NOMO-1 treated with dmso at 0.1 percent for 144 hours (cell line): ENCODE data around the gene ALDH1L1.
"Not testable (repeated sequence)": the region's sequence is repeated elsewhere in the genome, so short reads cannot be mapped to it uniquely, and the experiment has no call there.

Experiments
- DNase-seq: peaks from one replicate; lab custom pipeline; 2025; ENCODE audit not compliant: unreplicated experiment; lab: John Stamatoyannopoulos, UW

Gene ALDH1L1

DNA sequence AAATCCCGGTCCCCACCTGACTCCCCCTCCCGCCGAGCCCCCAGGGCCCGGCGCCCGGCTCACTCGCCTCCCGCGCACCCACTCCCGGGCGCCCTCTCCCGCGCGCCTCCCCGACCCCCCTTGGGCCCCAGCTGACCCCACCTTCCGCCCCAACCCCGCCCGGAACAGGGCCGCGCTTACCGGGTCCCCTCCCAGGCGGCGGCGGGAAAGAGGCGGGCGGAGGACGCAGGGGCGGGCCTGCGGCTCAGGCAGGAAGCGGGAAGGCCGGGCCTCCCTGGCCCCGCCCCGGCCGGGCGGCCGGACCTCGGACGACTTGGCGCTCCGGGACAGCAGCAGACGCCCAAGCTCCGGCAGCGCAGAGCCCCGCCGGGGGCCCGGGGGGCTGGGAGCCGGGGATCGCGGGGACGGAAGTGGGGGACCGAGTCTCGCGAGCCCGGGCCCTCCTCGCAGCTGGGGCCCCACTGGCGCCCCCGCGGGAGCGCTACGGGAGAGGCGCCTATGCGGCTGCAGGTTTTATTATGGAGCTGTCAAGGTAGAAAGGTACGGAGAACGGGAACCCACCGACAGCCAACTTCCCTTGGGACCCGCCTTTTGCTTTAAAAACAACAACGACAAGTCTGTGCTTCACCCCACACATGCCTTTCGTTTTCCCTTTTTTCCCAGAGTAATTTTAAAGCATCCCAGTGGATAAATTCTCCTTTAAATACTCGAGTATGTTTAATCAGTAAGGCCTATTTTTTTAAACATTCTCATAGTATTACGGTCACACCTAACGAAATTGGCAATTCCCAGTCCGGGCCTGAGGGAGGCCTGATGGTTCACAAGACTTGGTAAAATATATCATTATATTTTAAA, 96.2 kb downstream of the ALDH1L1 start, which contains the start of gene SLC41A3:
Gene SLC41A3 (minus strand): TSS at position 212 of the 855 bp plus-strand sequence. CDS start 15,905 bp downstream, outside the sequence.
- DNase-seq = peak; percentile 80

DNA sequence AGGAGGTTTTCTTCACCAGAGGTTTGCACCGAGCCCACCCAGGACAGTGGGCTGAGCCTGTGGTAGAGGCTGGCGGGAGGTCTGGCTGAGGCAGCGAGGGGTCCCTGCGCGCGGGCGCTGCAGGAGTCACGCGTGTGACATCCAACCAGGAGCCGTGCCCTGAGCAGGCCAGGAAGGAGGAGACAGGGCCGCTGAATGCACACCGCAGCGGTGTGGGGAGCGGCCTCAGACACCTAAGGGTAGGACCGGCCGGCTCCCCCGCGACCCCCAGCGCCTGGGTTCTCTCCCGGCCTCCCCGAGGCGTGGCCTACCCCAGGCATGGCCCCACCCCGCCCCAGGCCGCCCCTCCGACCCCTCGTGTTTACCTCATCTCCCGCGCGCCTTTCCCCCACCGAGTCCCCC, 96.9 kb downstream of the ALDH1L1 start:
- peak; percentile 25 for DNase-seq

DNA sequence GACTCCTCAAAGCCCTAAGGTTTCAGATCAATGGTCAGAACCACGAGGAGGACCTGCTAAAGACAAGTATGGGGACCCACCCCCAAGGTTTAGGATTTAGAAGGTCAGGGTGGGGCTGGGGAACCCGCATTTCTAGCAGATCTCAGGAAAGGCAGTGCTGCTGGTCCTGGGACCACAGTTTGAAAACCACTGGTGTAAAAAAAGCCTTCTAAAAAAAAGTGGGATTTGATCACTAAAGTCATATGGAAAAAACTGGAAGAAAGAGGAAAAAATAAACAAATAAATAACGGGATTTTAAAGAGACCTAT, 97.3 kb downstream of the ALDH1L1 start:
- DNase-seq = no peak

DNA sequence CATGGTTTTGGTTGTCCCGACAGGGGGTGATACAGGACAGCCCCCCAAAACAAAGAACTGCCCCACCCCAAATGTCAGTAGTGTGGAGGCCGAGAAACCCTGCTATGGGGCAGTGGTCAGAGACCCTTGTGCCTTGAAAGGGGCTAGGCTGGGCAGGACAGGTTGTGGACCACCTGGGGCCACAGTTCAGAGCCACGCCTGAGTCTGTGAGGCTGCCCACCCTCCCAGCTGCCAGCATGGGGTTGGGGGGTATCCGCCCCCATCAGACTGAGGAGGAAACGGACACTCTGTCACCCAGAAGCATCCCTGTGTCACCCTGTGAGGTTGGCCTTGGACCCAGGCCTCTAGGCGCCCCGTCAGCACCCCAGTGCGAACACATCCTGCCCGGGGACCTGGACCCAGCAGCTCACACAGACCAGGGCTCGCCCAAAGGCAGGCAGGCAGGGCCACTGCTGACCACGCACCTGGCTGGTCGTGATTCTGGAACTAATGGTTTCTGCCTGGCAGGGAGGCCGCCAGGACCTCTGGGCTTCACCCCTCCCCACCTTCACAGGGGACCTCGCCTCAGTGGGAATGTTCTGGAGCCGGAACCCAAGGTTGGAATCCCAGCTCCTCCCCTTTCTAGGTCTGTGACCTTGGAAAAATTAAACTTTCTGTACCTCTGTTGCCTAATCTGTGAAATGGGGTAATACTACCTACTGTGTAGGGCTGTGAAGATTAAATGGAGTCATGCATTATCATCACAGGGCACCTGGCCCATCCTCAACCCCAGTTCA, 97.8 kb downstream of the ALDH1L1 start:
- no peak for DNase-seq

DNA sequence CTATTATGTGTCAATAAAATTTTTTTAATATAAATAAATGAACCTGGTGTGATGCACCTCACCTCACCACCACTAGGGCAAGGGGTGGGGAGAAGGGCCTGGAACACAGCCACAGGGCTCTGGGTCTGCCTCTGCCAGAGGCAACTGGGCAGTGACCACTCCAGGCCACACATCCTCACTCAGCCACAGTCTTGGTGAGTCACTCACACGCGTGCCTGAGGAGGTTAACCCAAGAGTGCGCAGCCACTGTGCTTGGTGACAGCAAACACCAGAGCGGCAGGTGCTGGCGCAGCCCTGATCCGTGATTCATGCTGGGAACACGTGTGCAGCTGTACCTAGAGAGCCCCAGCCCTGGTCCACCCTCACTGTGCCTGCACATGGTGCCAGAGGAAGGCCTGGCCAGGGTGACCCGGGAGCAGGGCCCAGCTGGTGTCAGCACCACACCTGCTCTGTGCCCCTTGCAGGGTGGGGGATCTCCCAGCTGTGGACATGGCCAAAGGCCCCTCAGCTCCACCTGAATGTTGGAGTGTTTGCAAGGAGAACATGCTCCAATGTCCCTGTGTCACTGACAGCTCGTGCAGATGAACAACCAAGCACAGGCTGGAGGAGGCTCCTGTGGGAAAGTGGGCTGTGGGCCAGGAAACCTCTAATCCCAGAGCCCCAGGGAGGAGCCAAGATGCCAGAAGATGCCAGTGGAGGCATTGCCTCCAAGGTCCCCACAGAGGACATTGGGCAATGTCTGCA, 98.6 kb downstream of the ALDH1L1 start:
- DNase-seq = no peak

DNA sequence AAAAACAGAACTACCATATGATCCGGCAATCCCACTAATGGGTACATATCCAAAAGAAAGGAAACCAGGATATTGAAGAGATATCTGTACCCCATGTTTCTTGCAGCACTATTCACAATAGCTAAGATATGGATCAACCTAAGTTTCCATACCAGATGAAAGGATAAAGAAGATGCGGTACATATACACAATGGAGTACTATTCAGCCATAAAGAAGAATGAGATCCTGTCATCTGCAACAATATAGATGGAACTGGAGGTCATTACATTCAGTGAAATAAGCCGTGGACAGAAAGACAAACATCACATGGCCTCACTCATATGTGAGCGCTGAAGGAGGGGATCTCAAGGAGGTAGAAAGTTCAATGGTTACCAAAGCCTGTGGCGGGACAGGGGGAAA, 99.4 kb downstream of the ALDH1L1 start:
- no peak for DNase-seq

DNA sequence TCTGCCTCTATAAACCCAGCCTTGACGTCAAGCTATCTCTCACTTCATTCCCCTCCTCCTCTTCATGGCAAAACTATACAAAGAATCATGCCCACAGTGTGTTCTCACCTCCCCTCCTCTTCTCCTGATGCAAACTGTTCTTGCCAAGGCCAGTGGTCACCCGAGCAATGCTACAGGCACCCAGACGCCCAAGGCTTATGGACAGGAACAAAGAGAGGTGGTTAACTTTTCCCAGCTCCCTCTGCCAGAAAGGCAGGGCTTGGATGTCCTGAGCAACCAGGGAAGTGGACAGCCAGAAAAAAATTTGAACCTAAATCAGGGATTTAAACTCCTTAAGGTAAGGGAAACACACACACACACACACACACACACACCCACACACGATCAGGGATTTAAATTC, 101.5 kb downstream of the ALDH1L1 start:
- no peak for DNase-seq

DNA sequence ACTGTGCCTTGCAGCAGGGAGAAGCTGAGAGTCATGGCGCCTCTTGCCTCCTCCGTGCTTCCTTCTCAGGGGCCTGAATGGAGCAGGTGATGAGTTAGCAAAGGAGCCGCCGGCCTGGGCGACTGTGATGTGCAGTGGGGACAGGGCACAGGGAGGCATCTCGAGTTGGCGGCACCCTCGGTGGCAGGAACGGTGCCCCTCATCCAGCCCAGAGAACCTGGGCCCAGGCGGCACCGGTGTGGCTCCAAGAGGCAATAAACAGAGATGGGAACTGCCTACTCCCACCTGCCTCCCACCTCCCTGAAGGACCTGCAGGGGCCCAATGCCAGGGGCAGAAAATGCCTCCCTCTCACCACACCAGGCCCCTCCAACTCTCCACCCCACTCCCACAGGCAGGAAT, 102.6 kb downstream of the ALDH1L1 start:
- DNase-seq = no peak

DNA sequence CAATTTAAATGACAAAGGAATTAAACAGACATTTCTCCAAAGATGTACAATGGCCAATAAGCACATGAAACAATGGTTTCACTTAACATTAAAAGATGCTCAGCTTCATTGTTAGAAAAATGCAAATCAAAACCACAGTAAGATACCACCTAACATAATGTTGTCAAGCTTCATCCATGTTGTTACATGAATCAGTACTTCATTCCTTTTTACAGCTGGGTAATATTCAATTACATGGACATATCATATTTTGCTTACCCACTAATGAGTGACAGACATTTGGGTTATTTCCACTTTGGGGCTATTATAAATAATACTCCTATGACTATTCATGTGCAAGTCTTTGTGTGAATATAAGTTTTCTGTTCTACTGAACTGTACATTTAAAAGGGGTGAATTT, 104.2 kb downstream of the ALDH1L1 start:
- no peak for DNase-seq

DNA sequence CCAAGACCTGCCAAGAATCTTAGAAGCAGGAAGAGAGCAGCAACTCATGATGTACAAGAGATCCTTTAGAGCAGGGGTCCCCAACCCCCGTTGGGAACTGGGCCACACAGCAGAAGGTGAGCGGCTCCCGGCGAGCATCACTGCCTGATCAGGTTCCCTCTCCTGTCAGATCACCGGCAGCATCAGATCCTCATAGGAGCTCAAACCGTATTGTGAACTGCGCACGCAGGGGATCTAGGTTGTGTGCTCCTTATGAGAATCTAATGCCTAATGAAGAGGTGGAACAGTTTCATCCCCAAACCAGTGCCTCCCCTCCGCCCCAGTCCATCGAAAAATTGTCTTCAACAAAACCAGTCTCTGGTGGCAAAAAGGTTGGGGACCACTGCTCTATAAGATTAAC, 110.2 kb downstream of the ALDH1L1 start:
- DNase-seq = no peak

DNA sequence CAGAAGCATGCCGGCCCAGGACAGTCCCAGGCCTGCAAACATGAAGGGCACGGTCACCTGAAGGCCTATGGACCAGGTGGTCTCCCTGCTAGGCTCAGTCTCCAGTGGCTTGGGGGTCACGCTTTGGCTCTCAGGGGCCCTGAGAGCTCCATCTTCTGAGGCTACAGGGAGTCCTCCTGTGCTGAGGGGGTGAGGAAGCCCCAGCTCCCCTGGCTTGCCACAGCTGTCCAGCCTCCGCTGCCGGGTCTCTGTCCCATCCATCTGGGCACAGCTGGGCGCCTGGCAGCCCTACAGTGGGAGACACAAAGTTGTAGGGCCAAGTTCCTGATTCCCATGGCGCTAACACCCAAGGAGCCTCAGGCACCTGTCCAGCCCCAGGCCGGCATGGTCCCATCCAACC, 112.4 kb downstream of the ALDH1L1 start:
- DNase-seq = no peak

DNA sequence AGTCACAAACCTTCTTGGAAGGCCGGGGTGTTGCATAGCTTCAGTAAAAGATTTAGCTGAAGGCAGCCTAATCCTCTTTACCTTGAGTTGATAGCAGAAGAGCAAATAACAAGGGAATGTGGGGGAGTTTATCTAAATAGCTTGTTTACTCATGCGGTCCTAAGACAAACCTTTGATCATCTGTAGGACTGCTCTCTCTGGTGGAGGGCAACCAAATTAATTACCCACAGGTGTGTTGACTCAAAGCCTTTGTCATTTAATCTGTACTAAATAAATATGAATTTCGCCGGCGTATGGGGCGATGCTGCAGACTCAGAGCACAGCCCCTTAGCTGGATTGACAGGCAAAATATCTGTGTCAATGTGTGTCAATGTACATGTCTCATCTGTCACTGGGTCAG, 113.7 kb downstream of the ALDH1L1 start:
- not testable (repeated sequence) for DNase-seq

DNA sequence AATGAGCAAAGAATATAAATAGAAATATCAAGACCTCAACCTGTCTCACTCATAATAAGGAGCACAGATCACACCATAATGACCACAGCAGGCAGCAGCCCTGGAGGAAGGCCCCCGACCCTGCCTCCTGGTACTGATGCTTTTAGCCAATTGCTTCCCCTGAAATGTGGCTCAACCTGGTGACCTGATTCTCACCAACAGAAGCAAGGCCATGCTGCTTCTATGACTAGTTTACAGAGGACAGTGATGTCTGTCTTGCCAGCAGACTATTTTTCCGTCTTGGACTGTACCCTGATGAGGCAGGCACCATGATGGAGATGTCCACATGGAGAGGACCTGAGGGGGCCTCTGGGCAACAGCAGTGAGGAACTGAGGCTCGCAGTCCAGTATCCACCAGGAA, 114.5 kb downstream of the ALDH1L1 start:
- DNase-seq = no peak

DNA sequence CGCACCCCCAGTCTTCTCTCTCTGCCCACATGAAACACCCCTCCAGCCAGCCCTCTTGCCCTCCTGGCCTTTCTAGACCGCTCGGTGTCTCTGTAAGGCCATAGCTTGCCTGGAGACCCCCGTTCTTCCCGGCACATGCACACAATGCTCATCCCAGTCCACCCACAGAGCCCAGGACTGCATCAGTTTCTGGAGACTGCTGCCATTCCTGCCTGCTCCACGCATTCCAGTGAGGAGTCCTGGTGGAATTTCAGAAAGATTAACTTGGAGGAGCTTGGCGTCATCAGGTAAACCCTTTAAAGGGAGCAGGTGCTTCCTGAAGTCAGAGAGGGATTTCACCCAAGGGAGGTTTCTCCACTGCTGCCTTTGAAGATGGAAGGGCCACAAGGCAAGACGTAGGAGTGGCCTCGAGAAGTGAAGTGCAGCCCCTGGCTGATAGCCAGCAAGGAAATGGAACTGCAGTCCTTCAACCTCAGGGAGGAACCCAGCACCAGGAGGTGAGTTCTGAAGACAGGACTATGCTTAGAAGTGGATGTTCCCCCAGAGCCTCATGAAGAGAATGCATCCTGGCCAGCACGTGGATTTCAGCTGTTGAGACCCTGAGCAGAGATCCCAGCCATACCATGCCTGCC, 115.6 kb downstream of the ALDH1L1 start:
- no peak for DNase-seq

DNA sequence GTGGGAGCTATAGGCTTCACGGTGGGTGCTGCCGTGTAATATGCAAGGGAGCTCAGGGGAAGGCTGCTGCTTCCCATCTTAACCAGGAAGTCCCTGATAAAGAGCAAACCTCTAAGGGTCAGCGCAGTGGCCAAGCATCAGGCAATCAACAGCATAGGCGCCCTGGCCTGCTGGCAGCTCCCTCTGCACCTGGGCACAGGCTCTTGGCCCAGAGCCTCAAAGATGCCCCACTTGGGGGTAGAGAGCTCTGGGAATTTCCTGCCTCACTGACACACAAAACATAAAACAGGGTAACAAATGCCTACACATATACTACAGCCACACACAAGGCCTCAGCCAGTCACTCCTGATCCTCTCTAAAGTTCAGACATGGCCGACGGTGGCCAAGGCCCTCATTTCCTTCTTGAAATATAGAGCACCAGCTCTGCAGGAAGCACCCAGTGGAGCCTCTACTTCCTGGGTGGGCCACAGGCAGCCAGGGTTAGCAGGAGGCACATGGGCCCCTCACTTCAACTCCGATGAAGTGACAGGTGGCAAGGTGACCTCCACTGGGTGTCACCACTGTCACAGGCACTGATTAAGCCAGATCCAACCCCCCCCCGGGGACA, 116.9 kb downstream of the ALDH1L1 start:
- no peak for DNase-seq

DNA sequence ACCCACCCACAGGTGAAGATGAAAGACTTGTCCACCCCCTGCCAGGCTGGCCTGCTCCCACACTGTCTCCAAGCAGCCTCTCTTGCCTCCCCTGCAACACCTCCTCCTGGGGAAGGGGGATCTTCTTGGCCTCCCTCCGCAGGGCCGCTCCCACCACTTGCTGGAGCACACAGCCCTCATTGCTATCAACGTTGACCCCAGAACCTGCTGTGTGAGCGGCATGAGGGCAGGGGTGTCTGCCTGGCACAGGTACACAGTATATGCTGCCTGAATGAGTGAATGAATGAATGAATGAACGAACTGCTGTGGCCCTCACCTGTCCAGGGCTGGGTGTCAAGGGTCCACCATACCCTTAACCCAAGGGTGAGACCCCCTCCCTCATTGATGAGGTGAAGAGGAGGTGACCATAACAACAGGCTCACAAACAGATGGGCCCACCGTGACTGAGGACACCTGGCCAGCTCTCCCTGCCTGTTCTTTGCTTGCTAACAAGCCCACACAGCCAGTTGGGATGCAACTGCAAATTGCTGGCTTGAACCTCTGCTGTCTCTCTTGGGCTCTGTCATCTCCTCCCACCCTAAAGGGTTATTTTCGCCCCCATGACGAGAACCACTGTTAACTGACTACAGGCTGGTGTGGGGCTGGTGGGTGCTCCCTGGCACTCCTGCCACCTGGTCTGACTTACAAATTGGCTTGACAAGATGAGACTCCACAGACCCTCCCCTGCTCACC, 118.9 kb downstream of the ALDH1L1 start:
- DNase-seq = no peak

DNA sequence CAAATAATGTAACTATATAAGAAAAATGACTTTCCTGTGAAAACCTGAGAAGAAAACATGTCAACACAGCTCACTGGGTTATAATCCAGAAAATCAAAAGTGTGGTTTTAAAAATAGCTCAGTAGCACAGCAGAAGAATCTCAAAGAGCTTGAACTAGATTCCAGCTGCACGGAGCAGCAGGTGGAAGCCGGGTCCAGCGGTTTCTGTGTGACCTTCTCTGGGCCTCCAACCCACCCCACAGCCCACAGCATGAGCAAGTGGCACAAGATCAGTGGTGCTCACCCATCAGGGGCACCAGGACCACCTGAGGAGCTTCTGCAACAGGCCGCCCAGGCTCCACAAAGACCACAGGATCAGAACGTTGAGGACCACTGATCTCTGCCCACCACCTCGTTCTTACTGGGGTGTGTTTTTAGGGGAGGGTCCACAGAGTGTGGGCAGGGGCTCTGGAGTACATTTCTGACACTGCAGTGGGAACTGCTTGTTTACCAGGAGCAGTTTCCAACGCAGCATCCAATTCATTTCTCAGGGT, 119.7 kb downstream of the ALDH1L1 start:
- DNase-seq = no peak

DNA sequence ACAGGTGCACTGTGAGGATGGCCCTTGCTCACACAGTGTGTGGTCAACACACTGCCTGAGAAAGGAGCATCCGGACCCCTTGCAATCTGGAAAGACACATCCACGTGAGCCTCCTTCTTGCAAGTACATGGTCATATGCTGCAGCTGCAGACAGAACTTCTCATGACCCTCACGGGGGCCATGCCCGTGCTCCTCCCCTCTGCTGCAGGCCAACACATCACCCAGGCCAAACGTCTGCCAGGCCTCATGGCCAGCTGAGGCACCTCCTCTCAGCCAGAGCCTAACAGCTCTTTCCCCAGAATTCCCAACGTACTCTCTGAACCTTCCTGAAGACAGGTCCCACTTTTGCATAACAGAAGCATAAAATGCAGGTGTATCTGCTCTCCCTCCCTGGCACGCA, 121.7 kb downstream of the ALDH1L1 start:
- DNase-seq = no peak

DNA sequence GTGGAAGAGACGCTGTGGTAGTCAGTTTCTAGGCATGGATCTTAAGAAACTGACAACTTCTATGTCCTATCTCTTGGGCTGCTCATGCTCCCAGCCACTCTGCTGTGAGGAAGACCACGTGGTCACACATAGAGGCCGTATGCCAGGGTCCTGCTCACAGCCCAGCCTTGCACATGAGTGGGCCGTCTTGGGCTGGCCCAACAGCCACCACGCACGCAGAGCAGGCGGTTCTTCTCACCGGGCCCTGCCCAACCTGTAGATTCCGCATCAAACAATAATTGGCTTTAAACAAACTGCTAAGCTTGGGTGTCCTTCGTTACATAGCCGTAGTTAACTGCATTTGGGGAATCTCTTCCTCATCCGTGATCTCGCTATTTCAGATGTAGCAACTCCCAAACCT, 122.5 kb downstream of the ALDH1L1 start:
- DNase-seq = no peak

DNA sequence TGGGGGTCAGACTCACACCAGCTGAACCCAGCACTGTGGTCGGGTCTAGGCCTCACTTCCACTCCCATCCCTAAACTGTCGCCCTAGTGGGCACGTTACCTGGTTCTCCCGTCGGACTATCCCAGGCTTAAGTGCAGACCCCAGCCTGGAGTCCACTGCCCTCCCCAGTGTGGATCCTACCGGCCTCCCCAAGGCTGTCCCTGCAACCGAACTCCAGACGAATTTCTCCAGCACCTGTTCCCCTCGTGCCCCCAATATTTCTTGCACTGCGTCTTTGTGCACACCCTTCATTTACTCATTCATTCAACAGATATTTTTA, 122.9 kb downstream of the ALDH1L1 start:
- no peak for DNase-seq
